GM21786 (cell line): ENCODE results near the gene CCDC59.
"Not testable (repeated sequence)": the region's sequence is repeated elsewhere in the genome, so short reads cannot be mapped to it uniquely, and the experiment has no call there.

ENCODE experiments used
- ATAC-seq: cut with Tn5 transposase; IDR thresholded peaks from one replicate; pipeline ENCODE4 v1.9.1; 2021; ENCODE audit not compliant: unreplicated experiment

CCDC59 gene

DNA sequence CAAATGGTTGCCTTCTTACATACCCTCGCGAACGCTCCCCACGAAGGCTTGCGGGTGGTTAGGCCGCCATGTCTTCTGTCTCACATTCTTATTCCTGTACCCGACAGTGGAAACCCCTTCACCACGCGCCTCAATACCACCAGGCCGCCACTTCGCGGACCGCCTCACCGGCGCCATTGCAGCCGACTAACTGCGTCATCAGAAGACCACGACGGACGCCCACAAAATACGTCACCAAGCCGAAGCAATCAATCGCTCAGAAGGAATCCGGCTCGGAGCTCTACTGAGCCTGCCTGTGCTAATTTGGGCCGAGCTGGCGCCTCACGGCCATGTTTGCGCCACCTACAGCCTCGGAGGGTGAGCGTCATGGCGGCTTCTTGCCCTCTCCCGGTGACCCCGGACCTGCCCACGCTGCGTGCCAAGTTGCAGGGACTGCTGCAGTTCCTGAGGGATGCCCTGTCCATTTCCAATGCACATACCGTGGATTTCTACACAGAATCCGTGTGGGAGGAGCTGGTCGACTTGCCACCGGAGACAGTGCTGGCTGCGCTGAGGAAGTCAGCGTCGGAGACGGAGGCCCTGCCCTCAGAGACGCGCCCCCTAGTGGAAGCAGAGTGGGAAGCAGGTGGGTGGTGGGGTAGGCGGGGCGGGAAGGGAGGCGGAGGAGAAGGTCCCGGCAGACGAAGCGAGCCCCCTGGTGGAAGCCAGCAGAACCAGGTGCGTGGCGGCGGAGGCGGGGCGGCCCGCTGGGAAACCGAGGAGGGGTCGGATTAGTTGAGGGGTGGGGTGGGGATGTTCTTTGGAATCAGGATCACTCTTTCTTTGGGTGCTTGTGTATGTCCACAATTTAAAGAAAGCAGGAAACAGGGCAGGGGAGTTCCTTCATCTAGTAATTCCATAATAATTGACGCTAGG lies at the start of gene CCDC59, which contains the start of gene METTL25:
TSS of gene CCDC59 (minus strand) at position 188 of the 915 bp plus-strand sequence. CDS start at position 177, 11 bp downstream.
TSS of gene METTL25 (plus strand) at position 330 of the 915 bp plus-strand sequence. CDS start at position 367, 37 bp downstream.
- ATAC-seq, result peak; percentile 93

- ATAC-seq, result no peak
These were observed 49.3 kb upstream of the CCDC59 start for GRCh38 chr12:82407481-82407880.

- no peak for ATAC-seq
These were observed 48.5 kb upstream of the CCDC59 start for GRCh38 chr12:82406651-82407050.

DNA sequence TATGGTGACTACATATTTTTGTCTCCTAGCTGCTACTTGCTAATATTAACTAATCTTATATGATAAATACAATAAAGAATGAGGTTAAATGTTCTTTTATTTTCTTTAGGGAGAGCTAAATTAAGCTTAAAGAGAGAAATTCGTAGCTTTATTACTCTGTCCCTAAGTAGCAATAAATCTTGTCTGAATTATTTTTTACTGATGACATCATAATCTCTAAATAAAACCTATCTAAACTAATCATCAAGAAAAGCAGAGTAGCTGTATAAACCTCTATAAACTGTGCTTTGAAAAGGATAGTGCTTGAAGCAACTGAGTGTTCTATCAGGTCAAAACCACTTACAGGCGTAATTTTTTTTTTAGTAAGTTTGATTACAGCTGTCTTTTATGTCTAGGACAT lies 42.6 kb upstream of the CCDC59 start:
- no peak for ATAC-seq

GRCh38 chr12:82398879-82399278 lies 40.7 kb upstream of the CCDC59 start:
- ATAC-seq, result no peak

- ATAC-seq, result peak; percentile 74
These were observed 25.9 kb upstream of the CCDC59 start for GRCh38 chr12:82383930-82384552.

- no peak for ATAC-seq
These were observed 20.8 kb upstream of the CCDC59 start for GRCh38 chr12:82378997-82379396.

- ATAC-seq, result no peak
These were observed 17.0 kb upstream of the CCDC59 start for GRCh38 chr12:82375201-82375600.

GRCh38 chr12:82366197-82366596 lies 8.0 kb upstream of the CCDC59 start:
- no peak for ATAC-seq

GRCh38 chr12:82363990-82364389 lies 5.8 kb upstream of the CCDC59 start:
- ATAC-seq, result no peak

GRCh38 chr12:82361461-82361915 lies 3.3 kb upstream of the CCDC59 start:
- no peak for ATAC-seq

DNA sequence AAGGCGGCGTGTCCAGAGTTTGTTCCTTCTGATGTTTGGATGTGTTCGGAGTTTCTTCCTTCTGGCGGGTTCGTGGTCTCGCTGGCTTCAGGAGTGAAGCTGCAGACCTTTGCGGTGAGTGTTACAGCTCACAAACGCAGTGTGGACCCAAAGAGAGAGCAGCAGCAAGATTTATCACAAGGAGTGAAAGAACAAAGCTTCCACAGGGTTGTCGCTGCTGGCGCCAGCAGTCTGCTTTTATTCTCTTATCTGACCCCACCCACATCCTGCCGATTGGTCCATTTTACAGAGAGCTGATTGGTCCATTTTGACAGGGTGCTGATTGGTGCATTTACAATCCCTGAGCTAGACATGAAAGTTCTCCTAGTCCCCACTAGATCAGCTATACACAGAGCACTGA lies 2.6 kb upstream of the CCDC59 start:
- not testable (repeated sequence) for ATAC-seq

GRCh38 chr12:82359115-82359478 lies 910 bp upstream of the CCDC59 start:
- ATAC-seq, result peak; percentile 4

GRCh38 chr12:82357845-82358199 lies 365 bp downstream of the CCDC59 start:
- ATAC-seq, result no peak

- no peak for ATAC-seq
These were observed 847 bp downstream of the CCDC59 start for GRCh38 chr12:82357340-82357739.

DNA sequence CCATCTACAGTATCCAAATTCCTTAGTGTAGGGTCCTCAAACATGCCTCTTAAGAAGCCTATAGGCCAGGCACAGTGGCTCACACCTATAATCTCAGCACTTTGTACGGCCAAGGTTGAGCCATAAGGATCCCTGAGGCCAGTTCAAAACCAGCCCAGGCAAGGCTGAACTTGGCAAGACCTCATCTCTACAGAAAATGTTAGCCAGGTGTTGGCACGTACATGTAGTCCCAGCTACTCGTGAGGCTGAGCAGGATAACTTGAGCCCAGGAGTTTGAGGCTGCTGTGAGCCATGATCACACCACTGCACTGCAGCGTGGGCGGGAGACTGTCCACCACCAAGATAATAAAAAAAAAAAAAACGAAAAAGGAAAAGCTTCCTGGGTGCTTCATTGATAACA lies 6.8 kb downstream of the CCDC59 start:
- no peak for ATAC-seq

DNA sequence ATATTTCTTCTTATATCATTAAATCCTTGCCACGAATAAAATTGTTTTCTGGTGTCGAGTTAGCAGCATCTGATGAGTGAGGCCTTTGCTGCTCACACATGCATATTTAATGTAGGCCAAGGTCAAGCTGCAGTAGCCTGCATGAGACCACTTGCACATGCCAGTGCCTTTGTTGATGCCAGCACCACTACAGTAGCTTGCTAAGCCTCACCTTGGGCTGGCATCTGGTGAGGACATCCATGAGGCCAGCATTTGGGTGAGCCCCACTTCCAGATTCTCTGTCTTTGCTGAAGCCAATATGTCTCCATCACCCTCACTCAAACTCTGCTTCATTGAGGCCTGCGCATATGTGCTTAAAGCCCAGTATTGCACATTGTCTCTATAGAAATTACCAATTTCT lies 8.0 kb downstream of the CCDC59 start:
- no peak for ATAC-seq

DNA sequence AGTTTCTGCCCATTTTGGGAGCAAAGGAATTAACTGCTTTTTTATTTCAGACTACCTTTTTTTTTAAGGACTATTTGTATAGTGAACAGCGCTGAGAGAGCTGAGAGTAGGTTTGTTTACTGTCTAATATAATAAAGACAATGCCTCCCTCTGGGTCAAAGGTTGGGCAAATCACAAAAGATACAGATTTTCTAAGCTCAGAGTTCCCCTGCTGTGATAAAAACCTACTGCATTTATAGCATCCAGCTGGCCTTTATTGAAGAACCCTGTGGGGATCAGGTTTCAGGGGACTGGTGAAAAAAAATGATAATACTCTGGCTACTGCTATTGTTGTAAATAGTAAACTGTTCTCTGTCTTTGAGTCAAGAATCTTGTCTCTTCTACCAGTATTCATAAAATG lies 28.7 kb downstream of the CCDC59 start:
- ATAC-seq, result no peak

DNA sequence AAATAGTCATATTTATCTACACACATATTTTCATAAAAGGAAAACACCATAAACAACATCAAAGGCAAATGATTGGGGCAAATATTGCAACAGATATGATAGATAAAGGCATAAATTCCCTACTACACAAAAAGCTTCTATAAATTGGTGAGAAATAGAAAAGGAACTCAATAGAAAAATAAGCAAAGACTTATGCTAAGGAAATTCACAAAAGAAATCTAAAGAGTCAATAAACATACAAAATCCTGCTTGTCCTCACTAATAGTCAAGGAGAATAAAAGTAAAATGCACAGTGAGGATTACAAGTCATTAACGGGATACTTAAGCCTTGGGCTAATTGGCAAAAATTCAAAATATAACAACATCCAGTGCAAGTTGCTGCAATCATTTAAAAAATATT lies 30.3 kb downstream of the CCDC59 start:
- ATAC-seq, result no peak

DNA sequence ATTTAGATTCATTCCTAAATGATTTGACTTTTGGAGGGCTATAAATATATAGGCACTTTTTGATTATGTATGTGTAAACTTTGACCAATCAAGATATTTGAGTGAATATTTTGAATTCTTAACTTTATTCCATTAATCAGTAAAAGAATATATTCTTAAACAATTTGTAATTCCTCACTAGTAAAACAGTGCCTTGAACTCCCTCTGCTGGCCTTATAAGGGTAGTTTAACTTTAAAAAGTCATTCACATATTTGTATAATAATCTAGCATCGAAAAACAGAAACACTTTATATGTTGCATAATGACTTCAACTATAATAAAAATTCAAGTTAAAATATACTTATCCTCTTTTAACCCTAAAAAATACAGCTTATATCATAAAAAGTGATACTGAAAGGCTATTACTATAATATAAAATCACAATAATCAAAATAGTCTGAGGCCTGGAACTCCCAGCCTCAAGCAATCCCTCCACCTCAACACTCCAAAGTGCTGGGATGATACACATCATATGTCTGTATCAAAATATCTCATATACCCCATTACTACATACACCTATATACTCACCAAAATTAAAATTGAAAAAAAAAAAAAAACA lies 31.2 kb downstream of the CCDC59 start:
- ATAC-seq, result no peak

GRCh38 chr12:82325540-82326336 lies 32.4 kb downstream of the CCDC59 start:
- no peak for ATAC-seq
